H1 (cell line): ENCODE results near the gene DGKZ. TPM values are rescaled to one million over a fixed set of nuclear protein-coding genes. Genes with fewer than 3 reads are reported as not detected.
A peak's percentile ranks its signal among the peaks of the same experiment; 100 is the strongest.

Source experiments
- CTCF ChIA-PET: fragments of 300-600 bp; sonication (Branson Sonifier 250); formaldehyde crosslinking; loops from one replicate; lab custom pipeline; 2021; ENCODE audit not compliant: partially characterized antibody; lab: Charles Lee
- POLR2A ChIA-PET: fragments of 300-600 bp; sonication (Branson Sonifier 250); formaldehyde crosslinking; loops from one replicate; lab custom pipeline; 2021; ENCODE audit warnings: inconsistent platforms; ENCODE audit not compliant: partially characterized antibody; lab: Charles Lee
- DNase-seq, 2 experiments: peaks; one replicate each; pipeline versions ENCODE4 v3.0.0 to v3.0.0-alpha.2; 2010 to 2022; ENCODE audit warnings: low spot score in 2 of 2, low read depth in 1 of 2, mixed read lengths in 1 of 2
- FAIRE-seq: peaks from 2 replicates; lab custom pipeline; 2011; peaks lifted over from hg19 to GRCh38; lab: Jason Lieb, UNC
- H2AFZ ChIP-seq: 2 replicates; pipeline ENCODE4 v1.8.1; 2012; ENCODE audit warnings: low read length, inconsistent platforms
- H2AK5ac ChIP-seq: 2 replicates; pipeline ENCODE4 v1.6.1; 2013; ENCODE audit warnings: low read depth, low read length
- H2BK120ac ChIP-seq: replicated peaks from 2 replicates; pipeline ENCODE3; 2013; ENCODE audit warnings: low read depth, low read length, inconsistent platforms
- H2BK12ac ChIP-seq: 2 replicates; pipeline ENCODE4 v1.6.1; 2013; ENCODE audit warnings: low read depth, low read length
- H2BK15ac ChIP-seq: 2 replicates; pipeline ENCODE4 v1.6.1; 2013; ENCODE audit warnings: low read length
- H2BK20ac ChIP-seq: 2 replicates; pipeline ENCODE4 v1.6.1; 2013; ENCODE audit warnings: low read length
- H2BK5ac ChIP-seq: 2 replicates; pipeline ENCODE4 v1.6.1; 2013; ENCODE audit warnings: low read depth, low read length
- H3K14ac ChIP-seq: 2 replicates; pipeline ENCODE4 v1.6.1; 2013; ENCODE audit warnings: inconsistent platforms; ENCODE audit not compliant: insufficient read length
- H3K18ac ChIP-seq: 2 replicates; pipeline ENCODE4 v1.6.1; 2013; ENCODE audit warnings: low read length; ENCODE audit errors: extremely low read depth
- H3K23ac ChIP-seq: 2 replicates; pipeline ENCODE4 v1.6.1; 2013; ENCODE audit warnings: inconsistent platforms; ENCODE audit not compliant: insufficient read length
- H3K23me2 ChIP-seq: 2 replicates; pipeline ENCODE4 v1.6.1; 2013; ENCODE audit warnings: low read depth, low read length
- H3K27ac ChIP-seq: 2 replicates; pipeline ENCODE4 v1.6.1; 2011; ENCODE audit warnings: low read depth, low read length, inconsistent platforms
- H3K27me3 ChIP-seq, 4 experiments: replicated peaks in 1 of 4; 1 replicate in 1 of 4; 2 replicates in 3 of 4; pipeline versions ENCODE4 v1.6.1 to v1.8.1; 2011 to 2013; ENCODE audit warnings: low read length in 3 of 4, mild to moderate bottlenecking in 3 of 4, inconsistent platforms in 2 of 4, mixed read lengths in 2 of 4, moderate library complexity in 1 of 4; ENCODE audit not compliant: control insufficient read depth in 3 of 4, insufficient read depth in 3 of 4; ENCODE audit errors: extremely low read depth in 1 of 4
- H3K36me3 ChIP-seq, 4 experiments: 2 replicates each; pipeline versions ENCODE4 v1.6.1 to v1.8.1; 2011 to 2013; ENCODE audit warnings: mild to moderate bottlenecking in 4 of 4, low read length in 3 of 4, moderate library complexity in 2 of 4, control low read depth in 1 of 4, inconsistent platforms in 1 of 4; ENCODE audit not compliant: insufficient read depth in 4 of 4, control insufficient read depth in 2 of 4
- H3K4ac ChIP-seq: replicated peaks from 2 replicates; pipeline ENCODE3; 2013; ENCODE audit warnings: low read length, low read depth, mixed read lengths, inconsistent platforms; ENCODE audit not compliant: insufficient read length
- H3K4me1 ChIP-seq, 4 experiments: replicated peaks in 1 of 4; 1 replicate in 1 of 4; 2 replicates in 3 of 4; pipeline versions ENCODE4 v1.6.1 to v1.8.1; 2011 to 2013; ENCODE audit warnings: low read length in 3 of 4, inconsistent platforms in 2 of 4, mixed read lengths in 1 of 4; ENCODE audit not compliant: insufficient read depth in 4 of 4, control insufficient read depth in 3 of 4
- H3K4me2 ChIP-seq, 2 experiments: 2 replicates each; pipeline versions ENCODE4 v1.6.1 to v1.8.1; 2011 to 2013; ENCODE audit warnings: low read depth in 2 of 2, low read length in 2 of 2, control low read depth in 1 of 2, inconsistent platforms in 1 of 2, mild to moderate bottlenecking in 1 of 2; ENCODE audit not compliant: insufficient read depth in 1 of 2
- H3K4me3 ChIP-seq, 4 experiments: fragments of 200-600, 300-600 bp in 1 of 4; sonication (generic), shearing (Covaris generic), sonication (Bioruptor Twin) in 1 of 4; 2 replicates each; pipeline versions ENCODE4 v1.5.1 to v1.8.1; 2011 to 2016; ENCODE audit warnings: low read length in 4 of 4, low read depth in 3 of 4, control low read depth in 2 of 4, inconsistent platforms in 2 of 4, mild to moderate bottlenecking in 2 of 4, mixed read lengths in 1 of 4, moderate library complexity in 1 of 4; ENCODE audit not compliant: insufficient read depth in 2 of 4; ENCODE audit errors: extremely low read depth in 1 of 4
- H3K56ac ChIP-seq: replicated peaks from 2 replicates; pipeline ENCODE3; 2013; ENCODE audit warnings: low read depth, mild to moderate bottlenecking, mixed read lengths, low read length, inconsistent platforms; ENCODE audit not compliant: insufficient read length
- H3K79me1 ChIP-seq: 2 replicates; pipeline ENCODE4 v1.6.1; 2013; ENCODE audit warnings: low read depth, low read length, control low read depth
- H3K79me2 ChIP-seq, 2 experiments: 2 replicates each; pipeline versions ENCODE4 v1.6.1 to v1.8.1; 2012 to 2013; ENCODE audit warnings: low read length in 2 of 2, mild to moderate bottlenecking in 2 of 2, inconsistent platforms in 1 of 2; ENCODE audit not compliant: insufficient read depth in 2 of 2, control insufficient read depth in 1 of 2
- H3K9ac ChIP-seq, 4 experiments: replicated peaks in 1 of 4; 1 replicate in 1 of 4; 2 replicates in 3 of 4; pipeline versions ENCODE4 v1.6.1 to v1.8.1; 2011 to 2013; ENCODE audit warnings: low read depth in 3 of 4, low read length in 3 of 4, control low read depth in 2 of 4, mild to moderate bottlenecking in 2 of 4, moderate library complexity in 2 of 4, inconsistent platforms in 1 of 4; ENCODE audit errors: extremely low read depth in 1 of 4
- H3K9me3 ChIP-seq, 2 experiments: 2 replicates each; pipeline versions ENCODE4 v1.6.1 to v1.8.1; 2012 to 2013; ENCODE audit warnings: mild to moderate bottlenecking in 2 of 2, moderate library complexity in 2 of 2, control low read depth in 1 of 2, inconsistent platforms in 1 of 2, low read depth in 1 of 2, low read length in 1 of 2, mixed read lengths in 1 of 2; ENCODE audit not compliant: insufficient read depth in 2 of 2
- H4K20me1 ChIP-seq, 2 experiments: replicated peaks in 1 of 2; 2 replicates each; pipeline versions ENCODE3 to v1.8.1; 2011 to 2013; ENCODE audit warnings: inconsistent platforms in 2 of 2, low read length in 2 of 2, mild to moderate bottlenecking in 1 of 2; ENCODE audit not compliant: insufficient read depth in 2 of 2, control insufficient read depth in 1 of 2
- H4K5ac ChIP-seq: 2 replicates; pipeline ENCODE4 v1.6.1; 2013; ENCODE audit warnings: low read length, low read depth, mixed read lengths, inconsistent platforms; ENCODE audit not compliant: insufficient read length
- H4K8ac ChIP-seq: 2 replicates; pipeline ENCODE4 v1.8.0; 2013; ENCODE audit warnings: mild to moderate bottlenecking, moderate library complexity, low read length, inconsistent platforms; ENCODE audit not compliant: insufficient read depth; ENCODE audit errors: extremely low read depth
- H4K91ac ChIP-seq: replicated peaks from 2 replicates; pipeline ENCODE3; 2013; ENCODE audit warnings: low read length, mixed read lengths, inconsistent platforms; ENCODE audit not compliant: insufficient read length
- JUND ChIP-seq: IDR thresholded peaks from 2 replicates; pipeline ENCODE4 v1.6.1; 2011; ENCODE audit warnings: mild to moderate bottlenecking, improper control_type of control experiment, low read length
- RFX5 ChIP-seq: IDR thresholded peaks from 2 replicates; pipeline ENCODE4 v1.6.1; 2011; ENCODE audit warnings: low read depth, low read length, improper control_type of control experiment, borderline replicate concordance
- WGBS, 2 experiments: shearing (Covaris generic) in 1 of 2; methylation state at CpG; one replicate each; pipeline versions ENCODE4 v1.1.6 to v1.1.7; 2013 to 2015; ENCODE audit warnings: low lambda C conversion rate in 2 of 2, mixed read lengths in 2 of 2, inconsistent platforms in 1 of 2, low coverage in 1 of 2, missing lambda C conversion rate in 1 of 2; ENCODE audit not compliant: insufficient replicate concordance in 2 of 2, insufficient coverage in 1 of 2, insufficient read length in 1 of 2; ENCODE audit errors: extremely low coverage in 1 of 2, missing lambda C conversion rate in 1 of 2; 5-methylcytosine and 5-hydroxymethylcytosine counted together
- polyA plus RNA-seq, 7 experiments: library from polyadenylated mRNA; depleted of rRNA in 3 of 7; stranded (reverse) in 5 of 7; unstranded in 2 of 7; fragments of >200 nt in 5 of 7; fragments of 200-250 nt in 2 of 7; gene quantifications; 1 replicate in 5 of 7; 2 replicates in 1 of 7; 4 replicates in 1 of 7; pipeline versions ENCODE4 v1.2.1 to v1.2.3, GENCODE V29; 2011 to 2013; ENCODE audit warnings: missing spikeins in 2 of 7, mixed read lengths in 2 of 7
- total RNA-seq: library from RNA; stranded (reverse); fragmentation: NEBNext Ultra II Directional; extraction: Animal tissue kit (Norgen Biotek cat#: 25700); gene quantifications from 2 replicates; pipeline ENCODE4 v1.2.1, GENCODE V29; 2021

The DGKZ gene
- total and polyA plus RNA-seq, 2 of the 8 experiments (the other 6 are each of a cell fraction or from before 2014, with no cell fraction given) = 84.4 to 184 TPM

DNA sequence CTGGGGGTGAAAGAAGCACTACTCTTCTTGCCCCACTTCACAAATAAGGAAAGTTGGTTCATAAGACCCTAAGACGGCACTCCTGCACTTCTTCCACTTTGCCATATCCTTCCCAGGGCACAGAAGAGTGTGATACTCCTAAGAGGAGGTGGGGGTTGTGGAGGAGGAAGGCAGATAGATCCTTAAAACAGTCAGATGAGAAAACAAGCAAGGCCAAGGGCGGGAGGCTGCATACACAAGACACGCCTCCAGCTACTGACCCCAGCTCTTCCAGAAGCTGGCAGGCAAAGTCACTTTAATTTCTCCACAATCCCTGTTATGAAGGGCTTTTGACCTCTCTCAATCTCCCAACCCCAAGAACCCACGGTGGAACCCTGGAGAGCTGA lies 46.0 kb downstream of the DGKZ start:
- Histone ChIP-seq H3K23me2 (peaks cover 32% of the 10 kb centered on the region), H3K4ac (no peak overlapping the region), H4K20me1 (peaks cover 1 to 10% of the 10 kb centered on the region in 2 experiments), H2AK5ac (no peak overlapping the region), H3K14ac (no peak overlapping the region), H3K9me3 (no peaks in the 10 kb centered on the region; a peak in 1 of 4 replicates), H2BK20ac (no peak overlapping the region), H3K4me3 (peak overlapping the region; percentile 26 to 62 (median 40)), H2BK5ac (no peak overlapping the region), H3K79me1 (no peaks in the 10 kb centered on the region), H3K27me3 (peaks cover 19 to 37% (median 34%) of the 10 kb centered on the region in 4 experiments), H4K91ac (no peak overlapping the region), H3K27ac (no peak overlapping the region), H2BK15ac (no peak overlapping the region), H4K5ac (no peak overlapping the region), H4K8ac (no peak overlapping the region), H3K23ac (no peak overlapping the region), H3K9ac (no peak overlapping the region), H2BK120ac (no peak overlapping the region), H3K36me3 (peaks cover 0 to 9% (median 0%) of the 10 kb centered on the region in 4 experiments; a peak in 3 of 8 replicates), H3K56ac (no peak overlapping the region)
- POLR2A ChIA-PET = interaction anchor here (0.9 to 2.5 kb wide), 5 partner anchors 9 to 129 kb away, joined by 3 to 17 read pairs (median 5); no protein-coding TSS in a partner anchor
- DNase-seq = no peak
- TF ChIP-seq RFX5 = no peak
- no peak for TF ChIP-seq JUND
- TF ChIP-seq, all 59 proteins: peak for 0
- Histone ChIP-seq H2AFZ (no peak overlapping the region; the same call in 1 of the 2 replicates), H3K4me1 (peaks cover 3 to 17% (median 13%) of the 10 kb centered on the region in 4 experiments), H3K18ac (no peak overlapping the region), H2BK12ac (no peak overlapping the region), H3K79me2 (no peaks in the 10 kb centered on the region), H3K4me2 (peak overlapping the region; percentile 69 to 95)
- 70% methylated on average over 4 of the region's 4 CpGs; no CpG with 5 or more reads in 1 of the 2 experiments for WGBS, 2 experiments
- FAIRE-seq = no peak
- CTCF ChIA-PET = interaction anchor here (0.5 to 7.7 kb wide), 15 partner anchors 10 to 224 kb away, joined by 3 to 124 read pairs (median 5); partner anchors contain the start of genes ATG13 and HARBI1
